GM23338 (cell line): Measurements from ENCODE around the gene PGAM5. TPM values are rescaled to one million over a fixed set of nuclear protein-coding genes. Genes with fewer than 3 reads are reported as not detected.

Source experiments
- ATAC-seq: fragments of 200-7000 bp; cut with Tn5 transposase; 3 replicates; pipeline ENCODE4 v1.9.1; 2020
- DNase-seq: peaks from one replicate; pipeline ENCODE4 v3.0.0-alpha.2; 2015; ENCODE audit warnings: low spot score
- H2AFZ ChIP-seq: fragments of 200-600 bp; sonication (generic); 2 replicates; pipeline ENCODE4 v1.8.0; 2016; ENCODE audit warnings: antibody characterized with exemption, mild to moderate bottlenecking, moderate library complexity
- H3F3A ChIP-seq: fragments of 200-600 bp; sonication (generic); replicated peaks from 2 replicates; pipeline ENCODE4 v1.8.0; 2017; ENCODE audit warnings: antibody characterized with exemption, mixed run types, low read depth
- H3K27ac ChIP-seq: fragments of 200-600 bp; sonication (generic); 2 replicates; pipeline ENCODE4 v1.6.1; 2016; ENCODE audit warnings: low read depth
- H3K27me3 ChIP-seq: fragments of 200-600 bp; sonication (generic); 2 replicates; pipeline ENCODE4 v1.8.0; 2016; ENCODE audit warnings: mild to moderate bottlenecking, mixed run types, moderate library complexity; ENCODE audit not compliant: insufficient read depth
- H3K36me3 ChIP-seq: fragments of 200-600 bp; sonication (generic); 2 replicates; pipeline ENCODE4 v1.8.0; 2016; ENCODE audit warnings: mild to moderate bottlenecking; ENCODE audit not compliant: insufficient read depth
- H3K4me1 ChIP-seq: fragments of 200-600 bp; sonication (generic); 2 replicates; pipeline ENCODE4 v1.8.0; 2016; ENCODE audit warnings: mild to moderate bottlenecking, moderate library complexity; ENCODE audit not compliant: insufficient read depth
- H3K4me2 ChIP-seq: fragments of 200-600 bp; sonication (generic); 2 replicates; pipeline ENCODE4 v1.7.1; 2017; ENCODE audit warnings: mixed run types
- H3K4me3 ChIP-seq: fragments of 200-600 bp; sonication (generic); 2 replicates; pipeline ENCODE4 v1.6.1; 2016; ENCODE audit warnings: mixed run types
- H3K79me2 ChIP-seq: fragments of 200-600 bp; sonication (generic); replicated peaks from 2 replicates; pipeline ENCODE4 v1.8.0; 2017; ENCODE audit warnings: mild to moderate bottlenecking; ENCODE audit not compliant: insufficient read depth
- H3K9me2 ChIP-seq: fragments of 200-600 bp; sonication (generic); 2 replicates; pipeline ENCODE4 v1.8.0; 2017; ENCODE audit not compliant: insufficient read depth
- H4K20me1 ChIP-seq: fragments of 200-600 bp; sonication (generic); replicated peaks from 2 replicates; pipeline ENCODE4 v1.8.0; 2017; ENCODE audit warnings: mild to moderate bottlenecking; ENCODE audit not compliant: insufficient read depth
- H3K27ac Mint-ChIP-seq: 2 replicates; pipeline ENCODE4 v1.8.0; 2020; ENCODE audit warnings: inconsistent platforms, mild to moderate bottlenecking, moderate library complexity, mixed read lengths
- H3K27me3 Mint-ChIP-seq: 3 replicates; pipeline ENCODE4 v1.8.0; 2022; ENCODE audit warnings: low read depth, mild to moderate bottlenecking, moderate library complexity, mixed read lengths, inconsistent platforms; ENCODE audit not compliant: insufficient read depth, poor library complexity
- H3K36me3 Mint-ChIP-seq: 3 replicates; pipeline ENCODE4 v1.8.0; 2021; ENCODE audit warnings: low read depth, mild to moderate bottlenecking, inconsistent platforms, moderate library complexity, mixed read lengths
- H3K4me1 Mint-ChIP-seq: 3 replicates; pipeline ENCODE4 v1.8.0; 2020; ENCODE audit warnings: mild to moderate bottlenecking, inconsistent platforms, mixed read lengths
- H3K4me3 Mint-ChIP-seq: 3 replicates; pipeline ENCODE4 v1.8.0; 2021; ENCODE audit warnings: moderate library complexity, mild to moderate bottlenecking, inconsistent platforms, mixed read lengths
- H3K9me3 Mint-ChIP-seq: 3 replicates; pipeline ENCODE4 v1.8.0; 2020; ENCODE audit warnings: moderate library complexity, mild to moderate bottlenecking, inconsistent platforms, mixed read lengths
- CREB1 ChIP-seq: fragments of 250-450 bp; sonication (Bioruptor Pico); IDR thresholded peaks from 2 replicates; pipeline ENCODE4 v1.5.0; 2020; ENCODE audit warnings: low read depth, mild to moderate bottlenecking, moderate library complexity
- EZH2 ChIP-seq: fragments of 200-600 bp; sonication (generic); IDR thresholded peaks from one replicate; pipeline ENCODE4 v1.8.0; 2017; ENCODE audit warnings: antibody characterized with exemption, mild to moderate bottlenecking, low read depth; ENCODE audit not compliant: unreplicated experiment
- JUNB ChIP-seq: IDR thresholded peaks from one replicate; pipeline ENCODE4 v1.6.1; 2016; ENCODE audit warnings: antibody characterized with exemption; ENCODE audit not compliant: unreplicated experiment
- POLR2AphosphoS5 ChIP-seq: IDR thresholded peaks from 2 replicates; pipeline ENCODE4 v1.6.1; 2016; ENCODE audit warnings: antibody characterized with exemption, low read depth
- STAT1 ChIP-seq: IDR thresholded peaks from one replicate; pipeline ENCODE4 v1.6.1; 2016; ENCODE audit warnings: antibody characterized with exemption; ENCODE audit not compliant: unreplicated experiment
- ZNF114 ChIP-seq: fragments of 250-450 bp; sonication (Bioruptor Pico); IDR thresholded peaks from 2 replicates; pipeline ENCODE4 v1.5.0; 2020; ENCODE audit warnings: mild to moderate bottlenecking, moderate library complexity
- polyA plus RNA-seq: library from polyadenylated mRNA; unstranded; fragments of >200 nt; fragmentation: Nextera tagmentation; extraction: Ambion mirVana; gene quantifications from 2 replicates; pipeline ENCODE4 v1.2.1, GENCODE V29; 2016
- total RNA-seq: library from RNA; depleted of rRNA; stranded (reverse); fragments of >200 nt; shearing (Covaris generic); gene quantifications from 2 replicates; pipeline ENCODE4 v1.2.3, GENCODE V29; 2014
- TF ChIP-seq, protein P1 (sequence below): fragments of 250-450 bp; sonication (Bioruptor Pico); IDR thresholded peaks from 2 replicates; pipeline ENCODE4 v1.5.0; 2020; ENCODE audit warnings: mild to moderate bottlenecking, moderate library complexity
- TF ChIP-seq, protein P2 (sequence below): IDR thresholded peaks from 2 replicates; pipeline ENCODE4 v1.6.1; 2016; ENCODE audit warnings: antibody characterized with exemption
- TF ChIP-seq, protein P3 (sequence below): IDR thresholded peaks from one replicate; pipeline ENCODE4 v1.6.1; 2018; ENCODE audit warnings: antibody characterized with exemption; ENCODE audit not compliant: unreplicated experiment

The PGAM5 gene
- total and polyA plus RNA-seq, 2 experiments from 2014 or later = 31.1 to 108 TPM

- TF ChIP-seq, protein P1, sequence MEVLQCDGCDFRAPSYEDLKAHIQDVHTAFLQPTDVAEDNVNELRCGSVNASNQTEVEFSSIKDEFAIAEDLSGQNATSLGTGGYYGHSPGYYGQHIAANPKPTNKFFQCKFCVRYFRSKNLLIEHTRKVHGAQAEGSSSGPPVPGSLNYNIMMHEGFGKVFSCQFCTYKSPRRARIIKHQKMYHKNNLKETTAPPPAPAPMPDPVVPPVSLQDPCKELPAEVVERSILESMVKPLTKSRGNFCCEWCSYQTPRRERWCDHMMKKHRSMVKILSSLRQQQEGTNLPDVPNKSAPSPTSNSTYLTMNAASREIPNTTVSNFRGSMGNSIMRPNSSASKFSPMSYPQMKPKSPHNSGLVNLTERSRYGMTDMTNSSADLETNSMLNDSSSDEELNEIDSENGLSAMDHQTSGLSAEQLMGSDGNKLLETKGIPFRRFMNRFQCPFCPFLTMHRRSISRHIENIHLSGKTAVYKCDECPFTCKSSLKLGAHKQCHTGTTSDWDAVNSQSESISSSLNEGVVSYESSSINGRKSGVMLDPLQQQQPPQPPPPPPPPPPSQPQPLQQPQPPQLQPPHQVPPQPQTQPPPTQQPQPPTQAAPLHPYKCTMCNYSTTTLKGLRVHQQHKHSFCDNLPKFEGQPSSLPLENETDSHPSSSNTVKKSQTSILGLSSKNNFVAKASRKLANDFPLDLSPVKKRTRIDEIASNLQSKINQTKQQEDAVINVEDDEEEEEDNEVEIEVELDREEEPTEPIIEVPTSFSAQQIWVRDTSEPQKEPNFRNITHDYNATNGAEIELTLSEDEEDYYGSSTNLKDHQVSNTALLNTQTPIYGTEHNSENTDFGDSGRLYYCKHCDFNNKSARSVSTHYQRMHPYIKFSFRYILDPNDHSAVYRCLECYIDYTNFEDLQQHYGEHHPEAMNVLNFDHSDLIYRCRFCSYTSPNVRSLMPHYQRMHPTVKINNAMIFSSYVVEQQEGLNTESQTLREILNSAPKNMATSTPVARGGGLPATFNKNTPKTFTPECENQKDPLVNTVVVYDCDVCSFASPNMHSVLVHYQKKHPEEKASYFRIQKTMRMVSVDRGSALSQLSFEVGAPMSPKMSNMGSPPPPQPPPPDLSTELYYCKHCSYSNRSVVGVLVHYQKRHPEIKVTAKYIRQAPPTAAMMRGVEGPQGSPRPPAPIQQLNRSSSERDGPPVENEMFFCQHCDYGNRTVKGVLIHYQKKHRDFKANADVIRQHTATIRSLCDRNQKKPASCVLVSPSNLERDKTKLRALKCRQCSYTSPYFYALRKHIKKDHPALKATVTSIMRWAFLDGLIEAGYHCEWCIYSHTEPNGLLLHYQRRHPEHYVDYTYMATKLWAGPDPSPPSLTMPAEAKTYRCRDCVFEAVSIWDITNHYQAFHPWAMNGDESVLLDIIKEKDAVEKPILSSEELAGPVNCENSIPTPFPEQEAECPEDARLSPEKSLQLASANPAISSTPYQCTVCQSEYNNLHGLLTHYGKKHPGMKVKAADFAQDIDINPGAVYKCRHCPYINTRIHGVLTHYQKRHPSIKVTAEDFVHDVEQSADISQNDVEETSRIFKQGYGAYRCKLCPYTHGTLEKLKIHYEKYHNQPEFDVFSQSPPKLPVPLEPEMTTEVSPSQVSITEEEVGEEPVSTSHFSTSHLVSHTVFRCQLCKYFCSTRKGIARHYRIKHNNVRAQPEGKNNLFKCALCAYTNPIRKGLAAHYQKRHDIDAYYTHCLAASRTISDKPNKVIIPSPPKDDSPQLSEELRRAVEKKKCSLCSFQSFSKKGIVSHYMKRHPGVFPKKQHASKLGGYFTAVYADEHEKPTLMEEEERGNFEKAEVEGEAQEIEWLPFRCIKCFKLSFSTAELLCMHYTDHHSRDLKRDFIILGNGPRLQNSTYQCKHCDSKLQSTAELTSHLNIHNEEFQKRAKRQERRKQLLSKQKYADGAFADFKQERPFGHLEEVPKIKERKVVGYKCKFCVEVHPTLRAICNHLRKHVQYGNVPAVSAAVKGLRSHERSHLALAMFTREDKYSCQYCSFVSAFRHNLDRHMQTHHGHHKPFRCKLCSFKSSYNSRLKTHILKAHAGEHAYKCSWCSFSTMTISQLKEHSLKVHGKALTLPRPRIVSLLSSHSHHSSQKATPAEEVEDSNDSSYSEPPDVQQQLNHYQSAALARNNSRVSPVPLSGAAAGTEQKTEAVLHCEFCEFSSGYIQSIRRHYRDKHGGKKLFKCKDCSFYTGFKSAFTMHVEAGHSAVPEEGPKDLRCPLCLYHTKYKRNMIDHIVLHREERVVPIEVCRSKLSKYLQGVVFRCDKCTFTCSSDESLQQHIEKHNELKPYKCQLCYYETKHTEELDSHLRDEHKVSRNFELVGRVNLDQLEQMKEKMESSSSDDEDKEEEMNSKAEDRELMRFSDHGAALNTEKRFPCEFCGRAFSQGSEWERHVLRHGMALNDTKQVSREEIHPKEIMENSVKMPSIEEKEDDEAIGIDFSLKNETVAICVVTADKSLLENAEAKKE (CRISPR knock-in tag) = no peak
- TF ChIP-seq EZH2 (no peak), ZNF114 (CRISPR knock-in tag) (no peak)
- TF ChIP-seq, protein P2, sequence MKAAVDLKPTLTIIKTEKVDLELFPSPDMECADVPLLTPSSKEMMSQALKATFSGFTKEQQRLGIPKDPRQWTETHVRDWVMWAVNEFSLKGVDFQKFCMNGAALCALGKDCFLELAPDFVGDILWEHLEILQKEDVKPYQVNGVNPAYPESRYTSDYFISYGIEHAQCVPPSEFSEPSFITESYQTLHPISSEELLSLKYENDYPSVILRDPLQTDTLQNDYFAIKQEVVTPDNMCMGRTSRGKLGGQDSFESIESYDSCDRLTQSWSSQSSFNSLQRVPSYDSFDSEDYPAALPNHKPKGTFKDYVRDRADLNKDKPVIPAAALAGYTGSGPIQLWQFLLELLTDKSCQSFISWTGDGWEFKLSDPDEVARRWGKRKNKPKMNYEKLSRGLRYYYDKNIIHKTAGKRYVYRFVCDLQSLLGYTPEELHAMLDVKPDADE = no peak
Measured at GRCh38 chr12:132743831-132744230, 33.2 kb downstream of the PGAM5 start (continued).

DNA sequence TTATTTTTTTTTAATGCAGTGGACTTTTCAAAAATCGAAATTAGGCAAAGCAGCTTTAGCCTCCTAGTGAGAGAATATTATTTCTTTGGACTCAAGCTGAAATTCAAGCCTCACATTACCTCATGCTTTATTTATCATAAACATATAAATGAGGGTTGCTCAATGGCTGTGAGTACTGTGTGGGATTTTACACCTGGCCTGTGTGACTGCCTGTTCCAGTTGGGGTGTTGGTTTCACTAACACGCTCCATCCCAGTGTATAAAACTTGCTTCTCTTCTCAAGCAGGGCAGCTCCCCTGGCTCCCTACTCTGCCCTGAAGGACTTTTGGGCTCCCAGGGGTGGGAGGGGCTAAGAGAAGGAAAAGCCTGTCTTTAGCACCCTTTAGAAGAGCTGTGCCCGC lies 36.0 kb downstream of the PGAM5 start:
- no peaks in the 10 kb centered on the region for H3K4me1 Mint-ChIP-seq
- H3K36me3 Mint-ChIP-seq = peaks cover 92% of the 10 kb centered on the region
- Histone ChIP-seq H2AFZ (no peak overlapping the region), H3K27ac (no peak overlapping the region), H3K79me2 (peaks cover 31% of the 10 kb centered on the region), H3K4me2 (no peak overlapping the region), H4K20me1 (peaks cover 26% of the 10 kb centered on the region), H3K9me2 (no peaks in the 10 kb centered on the region), H3K27me3 (no peaks in the 10 kb centered on the region), H3K36me3 (peaks cover 44% of the 10 kb centered on the region), H3K4me1 (no peaks in the 10 kb centered on the region), H3K4me3 (no peak overlapping the region), H3F3A (no peaks in the 10 kb centered on the region)
- H3K27ac Mint-ChIP-seq = no peak overlapping the region
- TF ChIP-seq CREB1 (CRISPR knock-in tag) (no peak), POLR2AphosphoS5 (no peak), STAT1 (no peak), JUNB (no peak)
- TF ChIP-seq, protein P3, sequence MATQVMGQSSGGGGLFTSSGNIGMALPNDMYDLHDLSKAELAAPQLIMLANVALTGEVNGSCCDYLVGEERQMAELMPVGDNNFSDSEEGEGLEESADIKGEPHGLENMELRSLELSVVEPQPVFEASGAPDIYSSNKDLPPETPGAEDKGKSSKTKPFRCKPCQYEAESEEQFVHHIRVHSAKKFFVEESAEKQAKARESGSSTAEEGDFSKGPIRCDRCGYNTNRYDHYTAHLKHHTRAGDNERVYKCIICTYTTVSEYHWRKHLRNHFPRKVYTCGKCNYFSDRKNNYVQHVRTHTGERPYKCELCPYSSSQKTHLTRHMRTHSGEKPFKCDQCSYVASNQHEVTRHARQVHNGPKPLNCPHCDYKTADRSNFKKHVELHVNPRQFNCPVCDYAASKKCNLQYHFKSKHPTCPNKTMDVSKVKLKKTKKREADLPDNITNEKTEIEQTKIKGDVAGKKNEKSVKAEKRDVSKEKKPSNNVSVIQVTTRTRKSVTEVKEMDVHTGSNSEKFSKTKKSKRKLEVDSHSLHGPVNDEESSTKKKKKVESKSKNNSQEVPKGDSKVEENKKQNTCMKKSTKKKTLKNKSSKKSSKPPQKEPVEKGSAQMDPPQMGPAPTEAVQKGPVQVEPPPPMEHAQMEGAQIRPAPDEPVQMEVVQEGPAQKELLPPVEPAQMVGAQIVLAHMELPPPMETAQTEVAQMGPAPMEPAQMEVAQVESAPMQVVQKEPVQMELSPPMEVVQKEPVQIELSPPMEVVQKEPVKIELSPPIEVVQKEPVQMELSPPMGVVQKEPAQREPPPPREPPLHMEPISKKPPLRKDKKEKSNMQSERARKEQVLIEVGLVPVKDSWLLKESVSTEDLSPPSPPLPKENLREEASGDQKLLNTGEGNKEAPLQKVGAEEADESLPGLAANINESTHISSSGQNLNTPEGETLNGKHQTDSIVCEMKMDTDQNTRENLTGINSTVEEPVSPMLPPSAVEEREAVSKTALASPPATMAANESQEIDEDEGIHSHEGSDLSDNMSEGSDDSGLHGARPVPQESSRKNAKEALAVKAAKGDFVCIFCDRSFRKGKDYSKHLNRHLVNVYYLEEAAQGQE = no peak
- DNase-seq = no peak
- no peak overlapping the region for H3K4me3 Mint-ChIP-seq
- H3K27me3 Mint-ChIP-seq = peaks cover 9% of the 10 kb centered on the region
- no peak for ATAC-seq
- H3K9me3 Mint-ChIP-seq = no peaks in the 10 kb centered on the region
